BLaER1 (cell line): ENCODE results near the gene TOR1B.
"Not testable (repeated sequence)": the region's sequence is repeated elsewhere in the genome, so short reads cannot be mapped to it uniquely, and the experiment has no call there.

Experiments
- H3K27ac ChIP-seq: shearing (Covaris generic); formaldehyde crosslinking; 2 replicates; pipeline ENCODE4 v1.8.1; 2022
- H3K27me3 ChIP-seq: shearing (Covaris generic); formaldehyde crosslinking; 2 replicates; pipeline ENCODE4 v1.8.1; 2022
- H3K36me3 ChIP-seq: shearing (Covaris generic); formaldehyde crosslinking; 2 replicates; pipeline ENCODE4 v1.8.1; 2022
- H3K4me1 ChIP-seq: shearing (Covaris generic); formaldehyde crosslinking; 2 replicates; pipeline ENCODE4 v1.8.1; 2022
- H3K4me2 ChIP-seq: shearing (Covaris generic); formaldehyde crosslinking; 2 replicates; pipeline ENCODE4 v1.8.1; 2022
- H3K4me3 ChIP-seq: shearing (Covaris generic); formaldehyde crosslinking; 2 replicates; pipeline ENCODE4 v1.8.1; 2022
- H3K9ac ChIP-seq: shearing (Covaris generic); formaldehyde crosslinking; 2 replicates; pipeline ENCODE4 v1.8.1; 2022
- H3K9me3 ChIP-seq: shearing (Covaris generic); formaldehyde crosslinking; 2 replicates; pipeline ENCODE4 v1.8.1; 2022
- H4K20me1 ChIP-seq: shearing (Covaris generic); formaldehyde crosslinking; 2 replicates; pipeline ENCODE4 v1.8.1; 2022
- Cebpa-rat ChIP-seq: shearing (Covaris generic); IDR thresholded peaks from 2 replicates; pipeline ENCODE4 v1.8.1; 2022

The TOR1B gene

DNA sequence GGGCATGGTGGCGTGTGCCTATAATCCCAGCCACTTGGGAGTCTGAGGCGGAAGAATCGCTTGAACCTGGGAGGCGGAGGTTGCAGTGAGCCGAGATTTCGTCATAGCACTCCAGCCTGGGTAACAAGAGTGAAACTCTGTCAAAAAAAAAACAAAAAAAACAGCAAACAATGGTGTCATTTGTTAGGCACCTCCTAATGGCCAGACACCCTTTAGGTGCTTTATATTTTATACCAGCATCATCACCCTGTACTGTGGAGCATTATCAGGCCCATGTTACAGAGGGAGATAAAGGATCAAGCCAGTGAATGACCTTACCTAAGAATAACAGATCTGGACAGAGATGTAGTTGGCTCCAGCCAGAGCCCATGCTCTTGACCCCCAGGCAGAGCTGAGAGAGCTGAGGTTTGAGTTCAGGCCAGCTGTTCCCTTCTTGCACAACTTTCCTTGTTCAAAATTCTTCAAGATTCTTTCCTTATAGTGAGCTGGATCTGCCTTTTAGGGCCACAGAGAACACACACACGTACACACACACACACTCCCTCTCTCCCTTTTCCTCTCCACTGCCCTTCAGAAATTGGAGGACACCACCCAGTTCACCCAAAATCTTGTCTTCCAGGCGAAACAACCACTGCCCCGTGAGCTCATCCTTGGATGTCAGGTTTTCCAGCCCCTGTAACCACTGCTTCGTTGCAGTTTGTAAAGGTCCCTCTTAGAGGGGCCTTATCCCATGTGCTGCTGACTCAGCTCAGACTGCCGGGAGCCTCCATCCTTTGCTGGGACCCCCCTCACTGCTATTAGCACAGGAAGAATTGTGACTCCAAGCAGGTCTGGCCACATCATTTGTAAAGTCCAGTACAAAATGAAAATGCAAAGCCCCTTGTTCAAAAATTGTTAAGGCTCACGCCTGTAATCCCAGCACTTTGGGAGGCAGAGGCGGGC, 39.7 kb upstream of the TOR1B start:
- Histone ChIP-seq H3K36me3 (no peaks in the 10 kb centered on the region), H3K9me3 (no peaks in the 10 kb centered on the region), H3K4me1 (peaks cover 9% of the 10 kb centered on the region), H3K9ac (no peak overlapping the region), H3K27me3 (no peaks in the 10 kb centered on the region), H3K4me2 (no peak overlapping the region), H3K27ac (no peak overlapping the region), H4K20me1 (no peaks in the 10 kb centered on the region), H3K4me3 (no peak overlapping the region)
- no peak for TF ChIP-seq Cebpa-rat

DNA sequence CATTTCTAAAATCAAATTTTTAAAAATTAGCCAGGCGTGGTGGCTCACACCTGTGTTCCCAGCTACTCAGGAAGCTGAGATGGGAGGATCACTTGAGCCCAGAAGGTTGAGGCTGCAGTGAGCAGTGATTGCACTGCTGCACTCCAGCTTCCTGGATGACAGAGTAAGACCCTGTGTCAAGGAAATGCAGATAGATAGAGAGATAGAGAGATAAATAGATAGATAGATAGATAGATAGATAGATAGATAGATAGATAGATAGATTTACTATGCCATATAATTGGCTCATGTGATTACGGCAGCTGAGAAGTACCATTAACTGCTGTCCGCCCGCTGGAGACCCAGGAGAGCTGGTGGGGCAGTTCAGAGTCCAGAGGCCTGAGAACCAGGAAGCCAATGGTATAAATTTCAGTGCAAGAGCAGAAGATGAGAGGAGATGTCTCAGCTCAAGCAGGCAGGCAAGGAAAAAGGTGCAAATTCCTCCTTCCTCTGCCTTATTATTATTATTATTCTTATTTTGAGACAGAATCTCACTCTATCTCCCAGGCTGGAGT, 37.1 kb upstream of the TOR1B start:
- Histone ChIP-seq H3K4me3 (no peak overlapping the region), H3K4me2 (no peak overlapping the region), H3K27me3 (no peaks in the 10 kb centered on the region), H4K20me1 (no peaks in the 10 kb centered on the region), H3K36me3 (no peaks in the 10 kb centered on the region), H3K4me1 (peaks cover 9% of the 10 kb centered on the region), H3K9me3 (no peaks in the 10 kb centered on the region), H3K27ac (no peak overlapping the region), H3K9ac (no peak overlapping the region)
- TF ChIP-seq Cebpa-rat, result no peak

DNA sequence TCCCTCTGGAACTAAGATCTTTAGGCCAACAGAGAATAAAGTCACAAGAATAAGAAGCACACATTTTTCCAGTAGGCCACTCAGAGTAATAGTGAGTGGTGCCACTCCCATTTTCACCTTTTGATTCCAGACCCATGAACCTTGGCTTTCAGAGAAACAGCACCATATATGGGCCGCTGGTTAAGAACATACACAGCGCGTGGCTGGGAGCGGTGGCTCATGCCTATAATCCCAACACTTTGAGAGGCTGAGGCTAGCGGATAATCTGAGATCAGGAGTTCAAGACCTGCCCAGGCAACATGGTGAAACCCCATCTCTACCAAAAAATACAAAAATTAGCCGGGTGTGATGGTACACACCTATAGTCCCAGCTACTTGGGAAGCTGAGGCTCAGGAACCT, 34.5 kb upstream of the TOR1B start:
- Histone ChIP-seq H3K9me3 (no peaks in the 10 kb centered on the region), H3K4me2 (no peak overlapping the region), H4K20me1 (no peaks in the 10 kb centered on the region), H3K4me3 (no peak overlapping the region), H3K4me1 (no peaks in the 10 kb centered on the region), H3K36me3 (no peaks in the 10 kb centered on the region), H3K27me3 (no peaks in the 10 kb centered on the region), H3K27ac (no peak overlapping the region), H3K9ac (no peak overlapping the region)
- no peak for TF ChIP-seq Cebpa-rat

DNA sequence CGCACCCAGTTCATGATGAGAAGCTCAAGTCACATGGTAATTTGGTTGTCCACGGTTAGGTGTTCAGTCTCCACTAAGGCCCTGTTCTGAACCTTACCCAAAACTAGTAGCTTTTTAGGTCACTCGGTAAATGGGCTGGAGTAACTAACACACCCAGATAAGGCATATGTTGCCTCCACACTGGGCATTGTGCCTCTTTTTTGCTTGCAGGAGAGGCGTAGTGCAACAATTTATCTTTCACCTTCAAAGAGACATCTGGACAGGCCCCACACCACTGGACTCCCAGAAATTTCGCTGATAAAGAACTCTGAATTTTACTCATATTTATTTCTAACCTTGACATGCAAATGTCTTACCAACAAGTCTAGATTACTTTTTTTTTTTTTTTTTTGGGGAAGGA, 33.3 kb upstream of the TOR1B start:
- no peak for TF ChIP-seq Cebpa-rat
- no peak overlapping the region for H3K9ac ChIP-seq
- H3K4me1 ChIP-seq, result peaks cover 3% of the 10 kb centered on the region
- peaks cover 2% of the 10 kb centered on the region; the same call in 1 of the 2 replicates for H3K27me3 ChIP-seq
- no peaks in the 10 kb centered on the region for H3K9me3 ChIP-seq
- H3K27ac ChIP-seq, result no peak overlapping the region
- H3K4me2 ChIP-seq, result no peak overlapping the region
- H3K4me3 ChIP-seq, result no peak overlapping the region
- H3K36me3 ChIP-seq, result no peaks in the 10 kb centered on the region
- no peaks in the 10 kb centered on the region; the same call in 1 of the 2 replicates for H4K20me1 ChIP-seq

DNA sequence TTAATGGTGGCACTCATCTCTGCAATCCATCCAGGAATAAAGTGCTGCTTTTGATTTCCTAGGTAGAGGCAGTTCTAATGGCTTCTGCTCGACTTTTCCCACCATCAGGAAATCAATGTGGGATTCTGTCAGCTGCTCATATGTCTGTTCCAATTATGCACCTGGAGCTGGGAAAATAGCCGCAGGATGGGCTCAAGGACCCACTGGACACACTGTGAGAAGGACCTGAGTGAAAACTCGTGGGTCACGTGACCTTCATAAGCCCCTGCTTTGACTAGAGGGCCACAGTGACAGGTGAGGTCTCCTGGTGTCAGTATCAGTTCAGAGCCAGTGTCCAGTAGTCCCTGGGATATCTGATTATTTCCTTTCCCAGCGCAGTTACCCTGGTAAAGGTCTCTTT, 32.2 kb upstream of the TOR1B start:
- H3K36me3 ChIP-seq, result no peaks in the 10 kb centered on the region
- H3K4me2 ChIP-seq, result no peak overlapping the region
- no peak overlapping the region for H3K9ac ChIP-seq
- no peaks in the 10 kb centered on the region for H3K9me3 ChIP-seq
- peaks cover 13% of the 10 kb centered on the region for H3K4me1 ChIP-seq
- TF ChIP-seq Cebpa-rat, result no peak
- H3K27ac ChIP-seq, result no peak overlapping the region
- H4K20me1 ChIP-seq, result peaks cover 8% of the 10 kb centered on the region; the same call in 1 of the 2 replicates
- no peak overlapping the region for H3K4me3 ChIP-seq
- H3K27me3 ChIP-seq, result peaks cover 9% of the 10 kb centered on the region; the same call in 1 of the 2 replicates

- Histone ChIP-seq H3K27me3 (peaks cover 9% of the 10 kb centered on the region; the same call in 1 of the 2 replicates), H4K20me1 (peaks cover 27% of the 10 kb centered on the region), H3K4me2 (no peak overlapping the region), H3K4me1 (peaks cover 41% of the 10 kb centered on the region), H3K9ac (no peak overlapping the region), H3K36me3 (no peaks in the 10 kb centered on the region), H3K9me3 (no peaks in the 10 kb centered on the region), H3K27ac (no peak overlapping the region), H3K4me3 (no peak overlapping the region)
- TF ChIP-seq Cebpa-rat, result no peak
Observed at GRCh38 chr9:129773262-129774048, 29.5 kb upstream of the TOR1B start.

DNA sequence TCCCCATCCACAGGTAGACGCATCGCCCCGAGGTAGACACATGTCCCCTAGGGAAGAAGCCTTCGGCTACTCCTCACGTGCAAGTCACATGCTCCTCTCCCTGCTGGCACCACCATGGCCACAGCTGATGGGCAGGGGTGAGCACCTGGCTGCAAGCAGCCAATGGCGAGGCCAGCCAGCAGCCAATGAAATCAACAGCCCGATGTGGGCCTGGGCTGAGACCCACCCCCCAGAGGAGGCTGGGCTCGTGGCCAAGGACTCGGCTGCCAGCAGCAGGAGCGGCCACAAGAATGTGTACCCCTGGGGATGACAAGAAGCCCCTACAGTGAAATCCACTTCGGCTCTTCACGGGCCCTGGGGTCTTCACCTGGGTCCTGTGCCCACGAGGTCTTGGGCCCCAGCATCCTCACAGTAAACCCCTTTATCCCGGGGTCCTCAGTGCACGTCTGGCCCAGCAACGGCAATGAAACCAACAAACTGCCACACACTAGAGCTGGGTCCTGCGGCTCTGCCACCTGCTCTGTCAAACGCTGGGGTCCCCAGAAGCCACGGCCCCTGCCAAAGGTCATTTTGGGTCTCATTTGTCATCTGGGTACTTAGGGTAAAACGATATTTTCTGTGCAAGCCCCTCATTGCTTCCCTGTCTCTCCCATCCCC, 28.1 kb upstream of the TOR1B start:
- Histone ChIP-seq H3K4me1 (peaks cover 45% of the 10 kb centered on the region), H3K9me3 (no peaks in the 10 kb centered on the region), H3K9ac (no peak overlapping the region), H3K4me2 (peak overlapping the region; percentile 34), H3K4me3 (no peak overlapping the region), H3K36me3 (no peaks in the 10 kb centered on the region), H4K20me1 (peaks cover 27% of the 10 kb centered on the region), H3K27me3 (peaks cover 9% of the 10 kb centered on the region; the same call in 1 of the 2 replicates), H3K27ac (no peak overlapping the region)
- TF ChIP-seq Cebpa-rat, result no peak

DNA sequence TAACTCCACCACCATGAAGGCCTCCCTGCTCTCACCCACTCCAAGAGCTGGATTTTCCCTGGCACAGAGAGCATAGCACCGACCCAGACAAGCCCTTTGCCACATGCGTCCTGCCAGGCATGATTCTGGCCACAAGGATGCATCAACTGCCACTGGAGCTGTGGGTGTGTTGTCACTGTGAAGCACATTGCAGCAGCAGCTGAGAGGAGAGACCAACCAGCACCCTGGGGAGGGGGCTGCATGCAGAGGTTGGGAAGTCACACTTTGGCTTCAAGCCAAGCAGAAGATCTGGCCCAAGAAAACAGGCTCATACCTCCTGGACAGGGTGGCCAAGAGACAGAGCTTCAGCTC, 27.6 kb upstream of the TOR1B start:
- H4K20me1 ChIP-seq, result peaks cover 27% of the 10 kb centered on the region
- peak overlapping the region; percentile 34 for H3K4me2 ChIP-seq
- no peak for TF ChIP-seq Cebpa-rat
- peaks cover 45% of the 10 kb centered on the region for H3K4me1 ChIP-seq
- no peaks in the 10 kb centered on the region for H3K9me3 ChIP-seq
- no peak overlapping the region for H3K4me3 ChIP-seq
- no peaks in the 10 kb centered on the region for H3K36me3 ChIP-seq
- no peak overlapping the region for H3K27ac ChIP-seq
- H3K27me3 ChIP-seq, result peaks cover 9% of the 10 kb centered on the region; the same call in 1 of the 2 replicates
- no peak overlapping the region for H3K9ac ChIP-seq

DNA sequence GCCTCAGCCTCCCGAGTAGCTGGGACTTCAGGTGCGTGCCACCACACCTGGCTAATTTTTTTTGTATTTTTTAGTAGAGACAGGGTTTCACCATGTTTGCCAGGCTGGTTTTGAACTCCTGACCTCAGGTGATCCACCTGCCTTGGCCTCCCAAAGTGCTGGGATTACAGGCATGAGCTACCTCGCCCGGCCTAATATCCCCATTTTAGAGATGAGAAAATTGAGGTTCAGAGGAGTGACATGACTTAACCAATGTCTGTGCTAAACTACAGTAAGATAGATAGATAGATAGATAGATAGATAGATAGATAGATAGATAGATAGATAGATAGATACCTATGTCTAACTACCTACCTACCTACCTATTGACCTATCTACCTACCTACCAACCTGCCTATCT, 26.9 kb upstream of the TOR1B start:
- H3K4me2 ChIP-seq, result peak overlapping the region; percentile 91
- H3K4me3 ChIP-seq, H3K27me3 ChIP-seq, H3K36me3 ChIP-seq, H3K9me3 ChIP-seq, H3K9ac ChIP-seq, H3K27ac ChIP-seq: not testable (repeated sequence)
- peaks cover 27% of the 10 kb centered on the region for H4K20me1 ChIP-seq
- peaks cover 45% of the 10 kb centered on the region for H3K4me1 ChIP-seq
